GM18502 (cell line): ENCODE results near the gene GNL2.
"Not testable (repeated sequence)": the region's sequence is repeated elsewhere in the genome, so short reads cannot be mapped to it uniquely, and the experiment has no call there.

Experiments
- ATAC-seq: cut with Tn5 transposase; IDR thresholded peaks from one replicate; pipeline ENCODE4 v1.9.1; 2021; ENCODE audit warnings: mild to moderate bottlenecking; ENCODE audit not compliant: unreplicated experiment, poor library complexity

Gene GNL2

GRCh38 chr1:37561133-37562132, 34.3 kb downstream of the GNL2 start:
- ATAC-seq = no peak

DNA sequence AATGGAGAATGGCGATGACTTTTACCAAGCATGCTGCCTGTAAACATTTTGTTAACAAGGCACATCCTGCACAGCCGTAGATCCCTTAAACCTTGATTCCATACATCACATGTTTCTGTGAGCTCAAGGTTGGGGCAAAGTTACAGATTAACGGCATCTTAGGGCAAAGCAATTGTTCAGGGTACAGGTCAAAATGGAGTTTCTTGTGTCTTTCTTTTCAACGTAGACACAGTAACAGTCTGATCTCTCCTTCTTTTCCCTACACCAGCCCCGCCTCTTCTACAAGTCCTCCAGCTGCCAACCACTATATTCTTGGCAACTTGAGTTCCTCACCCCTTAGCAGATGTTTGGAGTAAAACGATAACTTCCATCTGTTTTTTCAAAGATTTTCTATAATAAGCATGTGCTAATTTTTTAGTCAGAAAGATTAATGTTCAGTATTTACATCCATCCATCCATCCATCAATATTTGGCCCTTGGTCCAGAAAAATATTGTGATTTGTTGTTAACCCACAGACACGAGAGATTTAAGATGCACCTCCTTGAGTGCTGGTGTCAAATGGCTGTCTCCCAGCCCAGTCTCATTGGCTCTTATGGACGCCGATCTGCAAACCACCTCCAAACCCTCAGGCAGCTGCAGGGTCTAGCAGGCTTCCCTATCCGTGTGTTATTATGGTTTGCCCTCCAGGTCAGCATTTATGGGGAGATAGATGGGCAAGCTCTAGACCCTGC, 35.2 kb downstream of the GNL2 start:
- no peak for ATAC-seq

- not testable (repeated sequence) for ATAC-seq
Observed at GRCh38 chr1:37559957-37560379, 35.8 kb downstream of the GNL2 start.

- ATAC-seq = no peak
Observed at GRCh38 chr1:37559080-37559479, 36.7 kb downstream of the GNL2 start.

GRCh38 chr1:37558411-37558810, 37.3 kb downstream of the GNL2 start:
- ATAC-seq = no peak

- no peak for ATAC-seq
Observed at GRCh38 chr1:37557402-37557801, 38.3 kb downstream of the GNL2 start.

DNA sequence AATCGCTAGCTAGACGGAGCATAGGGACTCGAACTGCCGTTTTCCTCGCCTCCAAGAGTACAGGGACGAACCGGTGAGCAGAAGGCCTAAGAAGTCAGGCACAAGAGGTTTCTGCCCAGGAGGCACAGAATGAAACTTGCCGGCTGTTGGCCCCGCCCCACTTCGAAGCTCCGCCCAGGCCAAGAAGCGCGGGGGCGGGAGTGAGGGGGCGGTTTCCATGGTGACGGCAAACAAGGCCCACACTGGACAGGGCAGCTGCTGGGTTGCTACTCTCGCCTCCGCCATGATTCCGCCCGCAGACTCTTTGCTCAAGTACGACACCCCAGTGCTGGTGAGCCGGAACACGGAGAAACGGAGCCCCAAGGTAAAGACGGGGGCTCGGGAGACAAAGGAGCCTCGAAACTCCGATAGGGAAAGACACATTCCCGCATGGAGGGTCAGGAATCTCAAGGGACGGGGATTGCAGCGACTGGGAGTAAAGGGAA, 39.0 kb downstream of the GNL2 start, which contains the start of gene DNALI1:
Gene DNALI1 (plus strand): TSS at position 229 of the 485 bp plus-strand sequence. CDS start 55 bp downstream, at position 284.
- ATAC-seq = no peak

- ATAC-seq = peak; percentile 82
Observed at GRCh38 chr1:37553927-37554808, 41.6 kb downstream of the GNL2 start, which contains the start of gene SNIP1. Gene SNIP1, minus strand, starts transcription at chr1:37554293. Its CDS starts 64 bp downstream, at chr1:37554229.

- ATAC-seq = peak; percentile 18
Observed at GRCh38 chr1:37553598-37553926, 42.2 kb downstream of the GNL2 start.

DNA sequence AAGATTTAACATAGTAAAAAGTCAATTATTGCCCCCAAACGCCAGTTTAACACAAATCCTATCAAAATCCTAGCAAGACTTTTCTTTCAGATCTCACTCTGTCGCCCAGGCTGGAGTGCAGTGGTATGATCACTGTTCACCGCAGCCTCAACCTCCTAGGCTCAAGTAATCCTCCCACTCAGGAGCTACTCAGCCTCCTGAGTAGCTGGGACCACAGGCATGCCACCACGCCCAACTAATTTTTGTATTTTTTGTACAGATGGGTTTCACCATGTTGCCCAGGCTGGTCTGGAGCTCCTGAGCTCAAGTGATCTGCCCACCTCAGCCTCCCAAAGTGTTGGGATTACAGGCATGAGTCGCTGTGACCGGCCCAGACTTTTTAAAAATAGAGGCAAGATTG, 46.4 kb downstream of the GNL2 start:
- no peak for ATAC-seq

DNA sequence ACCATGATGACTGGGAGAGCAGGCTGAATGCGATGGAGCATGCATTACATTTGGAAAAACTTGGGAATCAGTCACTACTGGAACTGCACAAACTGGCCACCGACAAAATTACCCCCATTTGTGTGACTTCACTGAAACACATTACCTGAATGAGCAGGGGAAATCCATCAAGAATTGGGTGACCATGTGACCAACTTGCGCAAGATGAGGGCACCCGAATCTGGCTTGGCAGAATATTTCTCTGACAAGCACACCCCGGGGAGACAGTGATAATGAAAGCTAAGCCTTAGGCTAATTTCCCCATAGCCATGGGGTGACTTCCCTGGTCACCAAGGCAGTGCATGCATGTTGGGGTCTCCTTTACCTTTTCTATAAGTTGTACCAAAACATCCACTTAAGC, 50.7 kb downstream of the GNL2 start:
- ATAC-seq = no peak

GRCh38 chr1:37544530-37544929, 51.2 kb downstream of the GNL2 start:
- no peak for ATAC-seq

GRCh38 chr1:37540036-37540785, 55.5 kb downstream of the GNL2 start:
- no peak for ATAC-seq

- ATAC-seq = not testable (repeated sequence)
Observed at GRCh38 chr1:37539154-37539553, 56.6 kb downstream of the GNL2 start.

- ATAC-seq = no peak
Observed at GRCh38 chr1:37537378-37537777, 58.4 kb downstream of the GNL2 start.

- no peak for ATAC-seq
Observed at GRCh38 chr1:37533317-37534093, 62.2 kb downstream of the GNL2 start.

GRCh38 chr1:37532418-37533156, 63.1 kb downstream of the GNL2 start:
- not testable (repeated sequence) for ATAC-seq

DNA sequence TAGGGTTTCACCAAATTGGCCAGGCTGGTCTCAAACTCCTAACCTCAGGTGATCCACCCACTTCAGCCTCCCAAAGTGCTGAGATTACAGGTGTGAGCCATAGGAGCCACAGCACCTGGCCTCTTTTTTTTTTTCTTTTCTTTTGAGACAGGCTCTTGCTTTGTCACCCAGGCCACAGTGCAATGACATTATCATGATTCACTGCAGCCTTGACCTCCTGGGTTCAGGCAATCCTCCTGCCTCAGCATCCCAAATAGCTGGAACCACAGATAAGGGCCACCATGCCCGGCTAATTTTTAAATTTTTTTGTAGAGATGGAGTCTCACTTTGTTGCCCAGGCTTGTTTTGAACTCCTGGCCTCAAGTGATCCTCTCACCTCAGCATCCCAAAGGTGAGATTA, 65.8 kb downstream of the GNL2 start:
- not testable (repeated sequence) for ATAC-seq
